Suprapubic skin (tissue), 3 donors: ENCODE data around the gene EPN1.

ENCODE experiments used
- CTCF ChIP-seq, 2 donors: fragments of 200-600 bp in 1 of 2; fragments of 450-650 bp in 1 of 2; sonication (generic) in 1 of 2; IDR thresholded peaks; one replicate each; pipeline ENCODE4 v1.5.1; 2016 to 2019; ENCODE audit warnings: antibody characterized with exemption in 2 of 2, mild to moderate bottlenecking in 1 of 2, moderate library complexity in 1 of 2
- POLR2AphosphoS5 ChIP-seq, 3 donors: sonication (generic); formaldehyde crosslinking; IDR thresholded peaks; one replicate each; pipeline ENCODE4 v1.6.1; 2017; ENCODE audit warnings: antibody characterized with exemption in 3 of 3

GRCh38 chr19:55692681-55693081 is 17.7 kb downstream of the EPN1 start:
- no peak for TF ChIP-seq POLR2AphosphoS5 (IDR thresholded peaks at IDR 0.05)
- no peak for TF ChIP-seq CTCF (IDR thresholded peaks at IDR 0.05)
